BJ (cell line): Measurements from ENCODE around the gene PALLD. TPM values are rescaled to one million over a fixed set of nuclear protein-coding genes. Genes with fewer than 3 reads are reported as not detected.

Source experiments
- CTCF ChIA-PET: fragments of 350-600 bp; formaldehyde crosslinking; extraction: SDS; loops from one replicate; lab custom pipeline; 2021; ENCODE audit warnings: antibody characterized with exemption, inconsistent platforms; lab: Yijun Ruan, JAX
- POLR2A ChIA-PET: fragments of 300-600 bp; sonication (Branson Sonifier 250); formaldehyde crosslinking; extraction: SDS; loops from one replicate; lab custom pipeline; 2021; ENCODE audit warnings: antibody characterized with exemption; lab: Charles Lee
- DNase-seq: peaks from one replicate; pipeline ENCODE4 v3.0.0-alpha.2; 2011; ENCODE audit warnings: low read depth
- H3K27me3 ChIP-seq: 2 replicates; pipeline ENCODE4 v1.6.0; 2011; ENCODE audit warnings: low read length; ENCODE audit not compliant: control insufficient read depth, insufficient read depth
- H3K36me3 ChIP-seq: 2 replicates; pipeline ENCODE4 v1.5.1; 2011; ENCODE audit warnings: low read length; ENCODE audit not compliant: control insufficient read depth, insufficient read depth
- H3K4me3 ChIP-seq: 2 replicates; pipeline ENCODE4 v1.5.1; 2011; ENCODE audit warnings: low read depth, mild to moderate bottlenecking, control low read depth, low read length
- polyA plus RNA-seq: library from polyadenylated mRNA; depleted of rRNA; stranded (reverse); fragments of >200 nt; gene quantifications from 2 replicates; pipeline ENCODE4 v1.2.3, GENCODE V29; 2011
- TF ChIP-seq, protein P1 (sequence below): IDR thresholded peaks from 2 replicates; pipeline ENCODE4 v1.5.1; 2011; ENCODE audit warnings: low read depth, mild to moderate bottlenecking, control low read depth, inconsistent platforms, low read length, moderate library complexity; ENCODE audit not compliant: insufficient read depth

The PALLD gene
- polyA plus RNA-seq, 1 experiment: 30.3 TPM

- TF ChIP-seq, protein P1, sequence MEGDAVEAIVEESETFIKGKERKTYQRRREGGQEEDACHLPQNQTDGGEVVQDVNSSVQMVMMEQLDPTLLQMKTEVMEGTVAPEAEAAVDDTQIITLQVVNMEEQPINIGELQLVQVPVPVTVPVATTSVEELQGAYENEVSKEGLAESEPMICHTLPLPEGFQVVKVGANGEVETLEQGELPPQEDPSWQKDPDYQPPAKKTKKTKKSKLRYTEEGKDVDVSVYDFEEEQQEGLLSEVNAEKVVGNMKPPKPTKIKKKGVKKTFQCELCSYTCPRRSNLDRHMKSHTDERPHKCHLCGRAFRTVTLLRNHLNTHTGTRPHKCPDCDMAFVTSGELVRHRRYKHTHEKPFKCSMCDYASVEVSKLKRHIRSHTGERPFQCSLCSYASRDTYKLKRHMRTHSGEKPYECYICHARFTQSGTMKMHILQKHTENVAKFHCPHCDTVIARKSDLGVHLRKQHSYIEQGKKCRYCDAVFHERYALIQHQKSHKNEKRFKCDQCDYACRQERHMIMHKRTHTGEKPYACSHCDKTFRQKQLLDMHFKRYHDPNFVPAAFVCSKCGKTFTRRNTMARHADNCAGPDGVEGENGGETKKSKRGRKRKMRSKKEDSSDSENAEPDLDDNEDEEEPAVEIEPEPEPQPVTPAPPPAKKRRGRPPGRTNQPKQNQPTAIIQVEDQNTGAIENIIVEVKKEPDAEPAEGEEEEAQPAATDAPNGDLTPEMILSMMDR: no peak
- no peak for DNase-seq
- ChIA-PET CTCF (interaction anchor here (1.0 to 1.4 kb wide), 2 partner anchors 13 to 329 kb away, joined by 3 to 4 read pairs; no protein-coding TSS in a partner anchor), POLR2A (no interaction called here)
- Histone ChIP-seq H3K36me3 (peaks cover 5% of the 10 kb centered on the region), H3K4me3 (no peak overlapping the region), H3K27me3 (no peaks in the 10 kb centered on the region)
These were observed 417.2 kb downstream of the PALLD start for GRCh38 chr4:168914095-168914494.

GRCh38 chr4:168917138-168917779 is 420.4 kb downstream of the PALLD start:
- H3K36me3 ChIP-seq: peaks cover 5% of the 10 kb centered on the region; the same call in 1 of the 2 replicates
- no peak for DNase-seq
- TF ChIP-seq, protein P1: peak; percentile 54
- ChIA-PET POLR2A (interaction anchor here (0.6 kb wide), 1 partner anchor 18 kb away, joined by 6 read pairs; no protein-coding TSS in a partner anchor), CTCF (interaction anchor here (1.0 to 9.2 kb wide), 7 partner anchors 15 to 423 kb away, joined by 3 to 87 read pairs (median 3); no protein-coding TSS in a partner anchor)
- no peak overlapping the region for H3K4me3 ChIP-seq
- H3K27me3 ChIP-seq: no peaks in the 10 kb centered on the region

DNA sequence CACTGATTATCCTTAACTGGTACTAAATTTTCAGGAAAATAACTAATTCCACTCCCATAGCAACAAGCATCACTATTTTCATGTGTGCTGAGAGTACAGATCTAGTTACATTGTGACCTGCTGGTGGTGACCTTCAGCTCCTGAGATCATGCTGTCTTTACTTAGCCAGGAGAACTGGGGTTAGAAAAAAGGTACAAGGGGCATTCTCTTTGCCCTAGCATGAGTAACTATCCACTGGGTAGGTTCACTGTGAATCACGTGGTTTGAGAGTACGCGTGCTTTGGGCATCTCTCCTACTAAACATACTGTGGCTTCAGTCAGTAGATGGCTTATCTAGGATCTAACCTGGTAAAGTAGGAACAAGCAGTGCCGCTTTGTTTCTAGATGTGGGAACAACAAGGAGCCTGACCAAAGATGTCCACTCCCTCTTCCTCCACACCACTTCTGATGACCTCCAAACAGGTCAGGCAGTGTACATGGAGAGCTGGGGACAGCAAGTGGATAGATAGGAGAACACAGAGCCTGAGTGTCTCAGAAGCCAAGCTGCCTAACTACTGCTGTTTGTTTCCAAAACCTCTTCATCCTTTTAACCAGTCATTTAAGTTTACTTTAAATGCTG is 423.0 kb downstream of the PALLD start:
- TF ChIP-seq, protein P1: no peak
- CTCF ChIA-PET: interaction anchor here (1.1 to 9.2 kb wide), 8 partner anchors 9 to 572 kb away, joined by 3 to 87 read pairs (median 6); no protein-coding TSS in a partner anchor
- POLR2A ChIA-PET: interaction anchor here (0.6 kb wide), 1 partner anchor 135 kb away, joined by 14 read pairs; no protein-coding TSS in a partner anchor
- H3K27me3 ChIP-seq: no peaks in the 10 kb centered on the region
- no peak for DNase-seq
- peaks cover 6% of the 10 kb centered on the region; the same call in 1 of the 2 replicates for H3K36me3 ChIP-seq
- H3K4me3 ChIP-seq: no peak overlapping the region

GRCh38 chr4:168920441-168921065 is 423.7 kb downstream of the PALLD start:
- ChIA-PET POLR2A (no interaction called here), CTCF (interaction anchor here (0.5 to 9.2 kb wide), 15 partner anchors 8 to 737 kb away, joined by 3 to 87 read pairs (median 3); no protein-coding TSS in a partner anchor)
- TF ChIP-seq, protein P1: no peak
- peaks cover 7% of the 10 kb centered on the region; the same call in 1 of the 2 replicates for H3K36me3 ChIP-seq
- DNase-seq: no peak
- H3K4me3 ChIP-seq: no peak overlapping the region
- H3K27me3 ChIP-seq: no peaks in the 10 kb centered on the region
